ENCODE data around the gene SLC25A46.
"Not testable (repeated sequence)": the region's sequence is repeated elsewhere in the genome, so short reads cannot be mapped to it uniquely, and the experiment has no call there.

SLC25A46 gene

DNA sequence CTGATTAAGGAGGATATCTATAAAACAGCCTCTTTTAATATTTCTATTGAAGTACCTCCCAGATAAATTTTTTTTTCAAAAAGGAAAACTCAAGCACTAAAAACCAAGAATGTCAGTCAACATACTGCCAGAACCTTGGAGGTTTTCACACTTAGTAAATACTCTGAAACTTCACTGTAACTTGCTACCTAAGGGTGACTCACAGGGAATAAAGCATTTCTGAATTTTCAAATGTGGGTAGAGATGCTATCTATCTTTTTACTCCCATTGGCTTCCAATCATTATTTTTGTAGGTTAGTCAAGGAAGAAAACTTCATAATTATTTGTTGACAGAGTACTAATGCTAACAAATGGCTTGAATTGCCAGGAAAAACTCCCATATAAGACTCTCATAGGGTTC lies 46.1 kb downstream of the SLC25A46 start:
- H3K9me3 Mint-ChIP-seq, result no peaks in the 10 kb centered on the region
- H3K27ac Mint-ChIP-seq, result no peak overlapping the region
- no peaks in the 10 kb centered on the region for H3K27me3 Mint-ChIP-seq
- H3K4me3 Mint-ChIP-seq, result no peak overlapping the region
- H3K36me3 Mint-ChIP-seq (ENCODE audit: low read depth), result no peaks in the 10 kb centered on the region
- intact Hi-C loops (cut with micrococcal nuclease), result no loop called here
- no peaks in the 10 kb centered on the region for H3K4me1 Mint-ChIP-seq (ENCODE audit: low read depth)

DNA sequence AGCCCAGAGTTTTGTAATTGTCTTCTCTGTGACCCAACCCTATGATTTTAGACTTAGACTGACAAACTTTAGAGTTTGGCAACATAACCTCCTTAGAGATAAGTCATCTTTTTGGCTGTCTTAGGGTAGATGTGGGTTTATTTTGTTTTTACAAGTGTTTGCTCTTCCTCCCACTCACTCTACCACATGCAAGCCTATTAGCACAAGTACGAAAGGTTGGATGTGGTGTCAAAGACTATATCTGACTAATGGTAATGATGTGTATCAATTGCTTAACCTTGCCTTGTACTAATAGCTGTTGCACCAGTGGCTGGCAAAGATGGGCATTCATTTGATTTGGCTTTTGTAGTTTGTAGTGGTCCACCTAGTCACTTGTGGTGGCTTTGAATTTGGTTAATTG lies 46.5 kb downstream of the SLC25A46 start:
- Mint-ChIP-seq H3K36me3 (ENCODE audit: low read depth) (no peaks in the 10 kb centered on the region), H3K9me3 (no peaks in the 10 kb centered on the region), H3K4me1 (ENCODE audit: low read depth) (no peaks in the 10 kb centered on the region), H3K4me3 (no peak overlapping the region), H3K27me3 (no peaks in the 10 kb centered on the region), H3K27ac (no peak overlapping the region)
- intact Hi-C loops (cut with micrococcal nuclease), result no loop called here

DNA sequence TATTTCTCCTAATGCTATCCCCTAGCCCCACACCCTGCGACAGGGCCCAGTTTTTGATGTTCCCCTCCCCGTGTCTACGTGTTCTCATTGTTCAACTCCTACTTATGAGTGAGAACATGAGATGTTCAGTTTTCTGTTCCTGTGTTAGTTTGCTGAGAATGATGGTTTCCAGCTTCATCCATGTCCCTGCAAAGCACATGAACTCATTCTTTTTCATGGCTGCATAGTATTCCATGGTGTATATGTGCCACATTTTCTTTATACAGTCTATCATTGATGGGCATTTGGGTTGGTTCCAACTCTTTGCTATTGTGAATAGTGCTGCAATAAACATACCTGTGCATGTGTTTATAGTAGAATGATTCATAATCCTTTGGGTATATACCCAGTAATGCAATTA lies 49.2 kb downstream of the SLC25A46 start:
- H3K4me1 Mint-ChIP-seq (ENCODE audit: low read depth); H3K27ac Mint-ChIP-seq; H3K9me3 Mint-ChIP-seq; H3K27me3 Mint-ChIP-seq; H3K4me3 Mint-ChIP-seq; intact Hi-C loops (cut with micrococcal nuclease); H3K36me3 Mint-ChIP-seq (ENCODE audit: low read depth): not testable (repeated sequence)

DNA sequence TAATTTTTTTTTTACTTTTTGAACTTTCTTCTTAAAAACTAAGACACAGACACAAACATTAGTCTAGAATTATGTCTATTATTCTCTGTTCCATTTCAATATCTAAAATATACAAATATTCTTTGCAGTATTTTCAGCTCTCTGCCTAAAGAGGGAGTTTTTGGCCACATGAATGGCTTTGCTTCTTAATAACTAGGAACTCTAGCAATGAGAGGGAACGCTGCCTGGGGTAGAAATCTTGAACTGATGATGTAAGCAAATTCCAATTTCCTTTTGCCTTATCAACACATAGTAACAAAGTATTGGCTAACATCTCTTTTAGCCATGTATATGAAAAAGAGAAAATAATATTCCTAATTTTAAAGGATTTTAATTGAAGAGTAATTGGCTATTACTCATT lies 51.9 kb downstream of the SLC25A46 start:
- H3K27ac Mint-ChIP-seq, result no peak overlapping the region
- no peak overlapping the region for H3K4me3 Mint-ChIP-seq
- H3K9me3 Mint-ChIP-seq, result no peaks in the 10 kb centered on the region
- no peaks in the 10 kb centered on the region for H3K27me3 Mint-ChIP-seq
- no peaks in the 10 kb centered on the region for H3K36me3 Mint-ChIP-seq (ENCODE audit: low read depth)
- intact Hi-C loops (cut with micrococcal nuclease), result no loop called here
- H3K4me1 Mint-ChIP-seq (ENCODE audit: low read depth), result no peaks in the 10 kb centered on the region

DNA sequence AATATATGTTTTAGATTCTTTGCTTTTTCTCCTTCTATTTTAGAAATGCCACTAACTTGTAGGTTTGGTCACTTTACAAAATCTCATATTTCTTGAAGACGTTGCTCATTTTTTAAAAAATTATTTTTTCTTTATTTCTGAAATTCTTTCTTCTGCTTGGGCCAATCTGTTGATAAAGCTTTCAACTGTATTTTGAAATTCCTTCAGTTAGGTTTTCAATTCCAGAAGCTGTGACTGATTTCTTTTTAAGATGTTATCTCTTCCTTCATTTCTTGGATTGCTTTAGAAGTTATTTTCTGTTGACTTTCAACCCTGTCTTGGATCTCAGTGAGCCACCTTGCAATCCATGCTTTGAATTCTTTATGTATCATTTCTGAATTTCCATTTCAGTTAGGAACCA lies 64.2 kb downstream of the SLC25A46 start:
- Mint-ChIP-seq H3K9me3 (peaks cover 60% of the 10 kb centered on the region), H3K27me3 (no peaks in the 10 kb centered on the region), H3K27ac (no peak overlapping the region), H3K36me3 (ENCODE audit: low read depth) (no peaks in the 10 kb centered on the region), H3K4me1 (ENCODE audit: low read depth) (no peaks in the 10 kb centered on the region), H3K4me3 (no peak overlapping the region)
- intact Hi-C loops (cut with micrococcal nuclease), result no loop called here

DNA sequence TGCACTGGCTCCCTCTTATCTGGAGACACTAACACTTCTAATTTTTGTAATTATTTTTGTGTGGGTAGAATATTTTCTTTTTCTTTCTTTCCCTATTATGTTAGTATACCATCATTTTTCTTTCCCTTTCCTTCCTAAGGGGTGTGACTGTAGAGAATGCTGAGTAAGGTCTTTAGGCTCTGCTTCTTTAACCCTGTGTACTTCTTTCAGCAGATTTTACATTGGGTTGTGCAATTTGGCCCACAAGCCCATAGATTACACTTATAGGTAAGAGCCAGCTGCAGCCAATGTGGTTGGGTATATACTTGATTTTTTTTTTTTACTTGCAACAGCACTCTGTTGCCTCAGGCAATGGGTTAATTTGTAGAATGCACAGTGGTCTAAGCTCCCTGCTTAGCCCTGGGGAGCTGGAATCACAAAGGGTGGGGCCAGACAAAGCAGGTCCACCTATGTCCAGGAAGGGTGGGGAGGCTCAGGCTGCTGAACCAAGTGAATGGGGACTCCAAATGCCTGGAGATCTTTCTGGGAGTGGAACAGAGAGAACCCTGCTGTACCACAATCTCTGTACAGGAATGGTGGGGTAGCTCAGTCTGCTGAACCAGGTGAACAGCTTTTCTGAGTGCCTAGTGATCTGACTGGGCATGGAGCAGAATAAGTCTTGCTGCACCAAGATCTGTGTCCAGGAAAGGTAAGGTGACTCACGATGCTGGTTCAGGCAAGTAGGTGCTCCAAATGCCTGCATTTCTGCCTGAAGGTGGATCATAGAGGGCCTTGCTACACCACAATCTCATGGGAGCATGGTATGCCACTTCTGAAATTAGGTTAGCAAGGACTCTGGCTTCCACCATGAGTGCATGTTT lies 64.9 kb downstream of the SLC25A46 start:
- intact Hi-C loops (cut with micrococcal nuclease), result no loop called here
- H3K9me3 Mint-ChIP-seq, result peaks cover 58% of the 10 kb centered on the region
- no peak overlapping the region for H3K4me3 Mint-ChIP-seq
- H3K4me1 Mint-ChIP-seq (ENCODE audit: low read depth), result no peaks in the 10 kb centered on the region
- H3K36me3 Mint-ChIP-seq (ENCODE audit: low read depth), result no peaks in the 10 kb centered on the region
- no peak overlapping the region for H3K27ac Mint-ChIP-seq
- H3K27me3 Mint-ChIP-seq, result no peaks in the 10 kb centered on the region

DNA sequence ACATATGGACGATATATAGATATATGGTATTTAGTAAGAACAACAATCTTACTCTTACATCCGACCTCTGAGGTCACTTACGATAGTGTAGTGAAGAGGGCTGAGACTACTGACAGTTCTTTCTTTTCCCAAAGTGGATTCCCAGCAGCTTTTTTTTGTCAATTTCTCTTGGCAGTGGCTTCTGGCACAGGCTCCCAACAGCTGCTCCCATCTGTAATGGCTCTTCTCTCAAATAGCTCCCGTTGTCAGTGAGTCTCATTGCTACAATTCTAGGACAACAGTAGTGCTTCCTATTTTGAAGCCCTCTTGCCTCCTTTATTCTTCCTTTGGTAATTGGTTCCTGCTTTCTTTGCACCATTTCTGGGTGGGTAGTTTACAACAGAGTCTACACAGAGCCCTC lies 68.4 kb downstream of the SLC25A46 start:
- H3K36me3 Mint-ChIP-seq (ENCODE audit: low read depth), result no peaks in the 10 kb centered on the region
- no peaks in the 10 kb centered on the region for H3K4me1 Mint-ChIP-seq (ENCODE audit: low read depth)
- H3K27ac Mint-ChIP-seq, result no peak overlapping the region
- H3K9me3 Mint-ChIP-seq, result peaks cover 31% of the 10 kb centered on the region
- H3K27me3 Mint-ChIP-seq, result no peaks in the 10 kb centered on the region
- H3K4me3 Mint-ChIP-seq, result no peak overlapping the region
- intact Hi-C loops (cut with micrococcal nuclease), result no loop called here

DNA sequence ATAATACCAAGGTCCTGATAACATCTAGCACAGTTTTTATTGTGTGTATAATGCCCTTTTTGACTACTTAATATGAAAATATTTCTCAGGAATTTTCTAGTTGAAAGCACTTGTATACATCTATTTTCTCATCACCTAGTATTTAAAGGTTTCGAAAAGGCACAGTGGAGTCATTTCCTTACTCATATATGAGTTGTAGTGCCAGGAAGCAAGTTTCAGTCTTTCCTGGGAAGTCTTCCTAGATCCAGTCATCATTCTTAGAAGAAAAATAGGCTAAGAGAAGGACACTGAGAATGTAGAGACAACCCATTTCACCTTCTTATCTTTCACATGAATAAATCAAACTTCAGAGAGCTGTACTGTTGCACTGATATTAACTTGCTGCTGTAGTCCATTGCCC lies 70.2 kb downstream of the SLC25A46 start:
- intact Hi-C loops (cut with micrococcal nuclease), result no loop called here
- Mint-ChIP-seq H3K9me3 (peaks cover 22% of the 10 kb centered on the region), H3K27me3 (no peaks in the 10 kb centered on the region), H3K27ac (no peak overlapping the region), H3K4me3 (no peak overlapping the region), H3K4me1 (ENCODE audit: low read depth) (no peaks in the 10 kb centered on the region), H3K36me3 (ENCODE audit: low read depth) (no peaks in the 10 kb centered on the region)
